B cell (primary cell): Measurements from ENCODE around the gene EAPP. TPM values are rescaled to one million over a fixed set of nuclear protein-coding genes. Genes with fewer than 3 reads are reported as not detected.
"Not testable (repeated sequence)": the region's sequence is repeated elsewhere in the genome, so short reads cannot be mapped to it uniquely, and the experiment has no call there.

Experiments used
- ATAC-seq: fragments of 200-7000 bp; cut with Tn5 transposase; one replicate; pipeline ENCODE4 v1.10.0; 2021; ENCODE audit warnings: low read depth, mild to moderate bottlenecking, moderate number of reproducible peaks, moderate library complexity
- CTCF ChIA-PET: fragments of 350-600 bp; sonication (Branson Sonifier 250); formaldehyde crosslinking; loops from one replicate; lab custom pipeline; 2021; ENCODE audit warnings: antibody characterized with exemption, inconsistent platforms; lab: Charles Lee
- POLR2A ChIA-PET: fragments of 350-600 bp; sonication (Branson Sonifier 250); formaldehyde crosslinking; loops from one replicate; lab custom pipeline; 2021; ENCODE audit warnings: antibody characterized with exemption; lab: Charles Lee
- DNase-seq: peaks from one replicate; pipeline ENCODE4 v3.0.0; 2013
- H2AFZ ChIP-seq: 2 replicates; pipeline ENCODE4 v1.6.1; 2012; ENCODE audit warnings: mild to moderate bottlenecking, low read depth, low read length; ENCODE audit not compliant: insufficient read depth, poor library complexity, severe bottlenecking
- H3K27ac ChIP-seq, 2 donors: 1 replicate in 1 of 2; 2 replicates in 1 of 2; pipeline ENCODE4 v1.5.1; 2012 to 2013; ENCODE audit warnings: low read length in 2 of 2, mild to moderate bottlenecking in 2 of 2, moderate library complexity in 1 of 2
- H3K27me3 ChIP-seq, 4 experiments: fragments of 200-600 bp in 1 of 4; sonication (generic) in 1 of 4; replicated peaks in 1 of 4; 1 replicate in 2 of 4; 2 replicates in 2 of 4; pipeline versions ENCODE4 v1.6.1 to v1.7.0; 2013 to 2016; ENCODE audit warnings: low read length in 3 of 4, mild to moderate bottlenecking in 2 of 4, mixed read lengths in 1 of 4, moderate library complexity in 1 of 4; ENCODE audit not compliant: insufficient read depth in 4 of 4, control insufficient read depth in 3 of 4; ENCODE audit errors: control extremely low read depth in 1 of 4
- H3K36me3 ChIP-seq, 2 experiments: replicated peaks in 1 of 2; 1 replicate in 1 of 2; 2 replicates in 1 of 2; pipeline versions ENCODE4 v1.6.1 to v1.7.1; 2013; ENCODE audit warnings: low read length in 1 of 2; ENCODE audit not compliant: insufficient read depth in 2 of 2, control insufficient read depth in 1 of 2; ENCODE audit errors: control extremely low read depth in 1 of 2, extremely low read depth in 1 of 2
- H3K4me1 ChIP-seq, 2 donors: fragments of 200-600 bp in 1 of 2; sonication (generic) in 1 of 2; 1 replicate in 1 of 2; 2 replicates in 1 of 2; pipeline versions ENCODE4 v1.5.1 to v1.6.1; 2013 to 2017; ENCODE audit warnings: low read length in 2 of 2; ENCODE audit not compliant: control insufficient read depth in 2 of 2, insufficient read depth in 2 of 2
- H3K4me2 ChIP-seq: replicated peaks from 2 replicates; pipeline ENCODE3; 2012; ENCODE audit warnings: mild to moderate bottlenecking, low read depth, low read length; ENCODE audit not compliant: poor library complexity, severe bottlenecking
- H3K4me3 ChIP-seq, 5 experiments: fragments of 200-600 bp in 1 of 5; sonication (generic) in 1 of 5; 1 replicate in 3 of 5; 2 replicates in 2 of 5; pipeline versions ENCODE4 v1.5.1 to v1.7.0; 2011 to 2016; ENCODE audit warnings: low read length in 4 of 5, mild to moderate bottlenecking in 4 of 5, low read depth in 2 of 5, control low read depth in 1 of 5, moderate library complexity in 1 of 5; ENCODE audit not compliant: insufficient read depth in 1 of 5; ENCODE audit errors: control extremely low read depth in 1 of 5, extremely low read depth in 1 of 5
- H3K79me2 ChIP-seq: fragments of 200-600 bp; sonication (generic); one replicate; pipeline ENCODE4 v1.6.0; 2016; ENCODE audit warnings: low read length; ENCODE audit not compliant: control insufficient read depth, insufficient read depth
- H3K9ac ChIP-seq: fragments of 200-600 bp; sonication (generic); 2 replicates; pipeline ENCODE4 v1.6.1; 2017; ENCODE audit warnings: mild to moderate bottlenecking, low read length, moderate library complexity
- H3K9me3 ChIP-seq, 3 donors: one replicate each; pipeline versions ENCODE4 v1.6.1 to v1.7.1; 2013; ENCODE audit warnings: low read length in 2 of 3; ENCODE audit not compliant: control insufficient read depth in 2 of 3, insufficient read depth in 1 of 3; ENCODE audit errors: control extremely low read depth in 1 of 3
- H4K20me1 ChIP-seq: 2 replicates; pipeline ENCODE4 v1.6.0; 2012; ENCODE audit warnings: mild to moderate bottlenecking, low read length; ENCODE audit not compliant: insufficient read depth, control insufficient read depth, poor library complexity, severe bottlenecking
- H3K27ac Mint-ChIP-seq: one replicate; pipeline ENCODE4 v1.8.0; 2021; ENCODE audit warnings: mixed read lengths
- H3K27me3 Mint-ChIP-seq: one replicate; pipeline ENCODE4 v1.8.0; 2021; ENCODE audit warnings: mixed read lengths
- H3K4me1 Mint-ChIP-seq: one replicate; pipeline ENCODE4 v1.8.0; 2021; ENCODE audit warnings: mixed read lengths
- H3K4me3 Mint-ChIP-seq: one replicate; pipeline ENCODE4 v1.8.0; 2021; ENCODE audit warnings: mixed read lengths
- H3K9me3 Mint-ChIP-seq: one replicate; pipeline ENCODE4 v1.8.0; 2022; ENCODE audit warnings: mixed read lengths; ENCODE audit not compliant: insufficient read depth
- CTCF ChIP-seq: fragments of 200-600 bp; IDR thresholded peaks from one replicate; pipeline ENCODE4 v1.8.0; 2022; ENCODE audit warnings: antibody characterized with exemption, mild to moderate bottlenecking
- EZH2 ChIP-seq: IDR thresholded peaks from 2 replicates; pipeline ENCODE4 v1.6.1; 2012; ENCODE audit warnings: borderline replicate concordance, low read depth, mild to moderate bottlenecking, moderate library complexity, low read length; ENCODE audit not compliant: insufficient read depth, poor library complexity, severe bottlenecking
- WGBS: methylation state at CpG from one replicate; pipeline ENCODE4 v1.1.5; 2013; ENCODE audit warnings: missing lambda C conversion rate; ENCODE audit not compliant: insufficient coverage; 5-methylcytosine and 5-hydroxymethylcytosine counted together
- intact Hi-C: fragments of 100-400 bp; cut with micrococcal nuclease; formaldehyde crosslinking; loops from one replicate; pipeline ENCODE4 v1.10.0; 2022
- polyA plus RNA-seq: library from polyadenylated mRNA; depleted of rRNA; stranded (reverse); fragments of >200 nt; gene quantifications from 2 replicates; pipeline ENCODE4 v1.2.3, GENCODE V29; 2012
- total RNA-seq, 2 donors: library from RNA; stranded (reverse); fragments of 120-200 nt in 1 of 2; gene quantifications; 1 replicate in 1 of 2; 2 replicates in 1 of 2; pipeline versions ENCODE4 v1.2.3 to v1.2.4, GENCODE V29; 2013 to 2022

EAPP gene
- total and polyA plus RNA-seq, 2 donors (not counting 1 experiment from before 2014, with no cell fraction given) = 36.2 to 58.0 TPM

GRCh38 chr14:34555583-34556497 is 16.3 kb upstream of the EAPP start:
- DNase-seq, H3K27ac Mint-ChIP-seq, H2AFZ ChIP-seq, H3K4me2 ChIP-seq, H3K79me2 ChIP-seq, H3K4me1 ChIP-seq, H4K20me1 ChIP-seq, H3K27me3 ChIP-seq, H3K36me3 ChIP-seq, H3K27me3 Mint-ChIP-seq, H3K9ac ChIP-seq, POLR2A ChIA-PET, CTCF ChIA-PET, intact Hi-C loops, H3K4me3 ChIP-seq, H3K27ac ChIP-seq, H3K4me3 Mint-ChIP-seq, H3K9me3 Mint-ChIP-seq: not testable (repeated sequence)
- H3K9me3 ChIP-seq = peaks cover 0 to 15% (median 0%) of the 10 kb centered on the region in 3 donors
- peaks cover 16% of the 10 kb centered on the region for H3K4me1 Mint-ChIP-seq
- peak; percentile 70 for ATAC-seq
- no CpG with 5 or more reads among the region's 49 CpGs for WGBS

DNA sequence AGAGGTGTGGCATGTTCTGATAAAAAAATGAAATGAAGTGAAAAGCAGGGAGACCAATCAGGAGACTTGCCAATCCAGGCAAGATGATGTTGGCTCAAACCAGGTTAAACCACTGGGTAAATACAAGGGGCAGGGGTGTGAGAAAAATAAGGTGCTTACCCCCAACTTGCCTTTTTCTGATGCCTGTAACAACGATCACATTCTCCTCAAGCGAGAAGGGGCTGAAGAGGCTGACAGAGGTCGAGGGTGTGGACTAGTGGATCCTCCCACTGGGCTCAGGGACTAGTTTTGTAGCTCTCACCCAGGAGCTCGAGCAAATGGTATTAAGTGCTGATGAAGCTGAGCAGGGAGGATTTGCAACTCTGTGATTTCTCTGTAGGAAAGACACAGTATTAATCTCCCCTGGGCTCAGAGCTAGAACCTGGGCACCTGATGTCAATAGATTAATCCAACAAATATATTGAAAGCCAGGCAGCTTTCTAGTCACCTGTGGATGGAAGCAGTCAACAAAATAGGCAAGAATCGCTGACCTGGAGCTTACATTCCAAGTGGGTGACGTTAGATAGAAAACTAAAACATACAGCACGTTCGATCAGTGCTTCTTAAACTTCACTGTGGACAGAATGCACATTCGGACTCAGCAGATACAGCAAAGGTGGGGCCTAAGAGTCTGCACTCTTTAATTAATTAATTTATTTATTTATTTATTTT is 15.2 kb upstream of the EAPP start:
- Histone ChIP-seq H3K9ac (no peak overlapping the region), H4K20me1 (no peaks in the 10 kb centered on the region), H3K27ac (peak overlapping the region; percentile 29 to 61), H3K4me2 (peak overlapping the region; percentile 31), H3K79me2 (no peaks in the 10 kb centered on the region), H3K4me1 (peaks cover 0 to 8% of the 10 kb centered on the region in 2 donors), H3K36me3 (no peaks in the 10 kb centered on the region), H3K4me3 (no peak overlapping the region), H3K9me3 (peaks cover 0 to 15% (median 0%) of the 10 kb centered on the region in 3 donors), H3K27me3 (no peaks in the 10 kb centered on the region), H2AFZ (no peak overlapping the region)
- DNase-seq (peak; percentile 45), ATAC-seq (no peak)
- WGBS = 100% methylated on average over 4 of the region's 9 CpGs
- peak overlapping the region; percentile 62 for H3K4me3 Mint-ChIP-seq
- H3K27me3 Mint-ChIP-seq = no peaks in the 10 kb centered on the region
- TF ChIP-seq EZH2 (no peak), CTCF (no peak)
- no peaks in the 10 kb centered on the region for H3K9me3 Mint-ChIP-seq
- peak overlapping the region; percentile 73 for H3K27ac Mint-ChIP-seq
- POLR2A ChIA-PET = interaction anchor here (0.9 kb wide), 1 partner anchor 16 kb away, joined by 3 read pairs; no protein-coding TSS in a partner anchor
- CTCF ChIA-PET = no interaction called here
- intact Hi-C loops = no loop called here
- H3K4me1 Mint-ChIP-seq = peaks cover 16% of the 10 kb centered on the region

GRCh38 chr14:34549276-34549966 is 9.9 kb upstream of the EAPP start:
- H3K27me3 ChIP-seq, H3K27ac ChIP-seq, H3K4me3 Mint-ChIP-seq, ATAC-seq, H3K4me2 ChIP-seq, H3K79me2 ChIP-seq, H3K9me3 Mint-ChIP-seq, H3K4me1 ChIP-seq, CTCF ChIA-PET, H3K9ac ChIP-seq, H4K20me1 ChIP-seq, H2AFZ ChIP-seq, H3K27me3 Mint-ChIP-seq, intact Hi-C loops, H3K4me3 ChIP-seq, H3K36me3 ChIP-seq: not testable (repeated sequence)
- DNase-seq = peak; percentile 7
- H3K27ac Mint-ChIP-seq = peak overlapping the region; percentile 53
- H3K4me1 Mint-ChIP-seq = peaks cover 12% of the 10 kb centered on the region
- WGBS = 98% methylated on average over 11 of the region's 19 CpGs
- POLR2A ChIA-PET = interaction anchor here (1.0 kb wide), 1 partner anchor 855 kb away, joined by 3 read pairs; the partner anchor contains the start of gene NFKBIA
- H3K9me3 ChIP-seq = peaks cover 0 to 15% (median 0%) of the 10 kb centered on the region in 3 donors
